SK-N-SH (cell line): ENCODE results near the gene PACC1. TPM values are rescaled to one million over a fixed set of nuclear protein-coding genes. Genes with fewer than 3 reads are reported as not detected.

ENCODE experiments used
- CTCF ChIA-PET: fragments of 300-600, 350-600 bp; formaldehyde crosslinking; extraction: SDS; loops from one replicate; lab custom pipeline; 2021; lab: Yijun Ruan, JAX
- POLR2A ChIA-PET: fragments of 350-600 bp; sonication (Branson Sonifier 250); formaldehyde crosslinking; extraction: SDS; loops from one replicate; lab custom pipeline; 2020; ENCODE audit warnings: antibody characterized with exemption, inconsistent platforms; lab: Yijun Ruan, JAX
- DNase-seq: peaks from one replicate; pipeline ENCODE4 v3.0.0; 2012
- H2AFZ ChIP-seq: fragments of 200-600 bp; sonication (generic); 2 replicates; pipeline ENCODE4 v1.8.1; 2016; ENCODE audit warnings: antibody characterized with exemption, mild to moderate bottlenecking, low read depth
- H3F3A ChIP-seq: fragments of 200-600 bp; sonication (generic); replicated peaks from 2 replicates; pipeline ENCODE3; 2016; ENCODE audit warnings: antibody characterized with exemption, mild to moderate bottlenecking; ENCODE audit not compliant: insufficient read depth
- H3K27ac ChIP-seq, 2 experiments: fragments of 200-500 bp in 1 of 2; fragments of 200-600 bp in 1 of 2; sonication (Bioruptor generic) in 1 of 2; sonication (generic), shearing (Covaris generic) in 1 of 2; 2 replicates each; pipeline versions ENCODE4 v1.5.1 to v1.6.1; 2014 to 2016; ENCODE audit warnings: low read depth in 2 of 2, inconsistent platforms in 1 of 2, low read length in 1 of 2, mild to moderate bottlenecking in 1 of 2, mixed read lengths in 1 of 2
- H3K27me3 ChIP-seq: fragments of 200-600 bp; sonication (generic), shearing (Covaris generic); 2 replicates; pipeline ENCODE4 v1.6.1; 2016; ENCODE audit warnings: mixed run types; ENCODE audit not compliant: insufficient read depth
- H3K36me3 ChIP-seq, 2 experiments: fragments of 200-500 bp in 1 of 2; fragments of 200-600 bp in 1 of 2; sonication (Bioruptor generic) in 1 of 2; sonication (generic) in 1 of 2; replicated peaks in 1 of 2; 2 replicates each; pipeline versions ENCODE3 to v1.5.1; 2014 to 2016; ENCODE audit warnings: low read length in 1 of 2, mild to moderate bottlenecking in 1 of 2; ENCODE audit not compliant: insufficient read depth in 2 of 2, control insufficient read depth in 1 of 2
- H3K4me1 ChIP-seq, 2 experiments: fragments of 200-500 bp in 1 of 2; fragments of 200-600 bp in 1 of 2; sonication (Bioruptor generic) in 1 of 2; sonication (generic), shearing (Covaris generic) in 1 of 2; 2 replicates each; pipeline versions ENCODE4 v1.5.1 to v1.6.1; 2014 to 2016; ENCODE audit warnings: low read depth in 1 of 2, low read length in 1 of 2, mixed run types in 1 of 2; ENCODE audit not compliant: insufficient read depth in 2 of 2, control insufficient read depth in 1 of 2
- H3K4me2 ChIP-seq: fragments of 200-600 bp; sonication (generic), shearing (Covaris generic); 2 replicates; pipeline ENCODE4 v1.6.1; 2017; ENCODE audit warnings: mixed run types
- H3K4me3 ChIP-seq, 2 experiments: fragments of 200-500 bp in 1 of 2; fragments of 200-600 bp in 1 of 2; sonication (Bioruptor generic) in 1 of 2; sonication (generic), shearing (Covaris generic) in 1 of 2; 2 replicates each; pipeline versions ENCODE4 v1.5.1 to v1.8.1; 2014 to 2016; ENCODE audit warnings: low read depth in 2 of 2, inconsistent platforms in 1 of 2, low read length in 1 of 2, mild to moderate bottlenecking in 1 of 2, mixed read lengths in 1 of 2, moderate library complexity in 1 of 2
- H3K79me2 ChIP-seq: fragments of 200-600 bp; sonication (generic); 2 replicates; pipeline ENCODE4 v1.8.1; 2017; ENCODE audit warnings: mild to moderate bottlenecking; ENCODE audit not compliant: insufficient read depth
- H3K9ac ChIP-seq: fragments of 200-600 bp; sonication (generic); 2 replicates; pipeline ENCODE4 v1.6.1; 2017; ENCODE audit warnings: mixed run types
- H3K9me2 ChIP-seq: fragments of 200-600 bp; sonication (generic); 2 replicates; pipeline ENCODE4 v1.6.1; 2017; ENCODE audit warnings: mixed run types
- H3K9me3 ChIP-seq: fragments of 200-600 bp; sonication (generic); 2 replicates; pipeline ENCODE4 v1.6.1; 2017; ENCODE audit warnings: mixed run types, mild to moderate bottlenecking, moderate library complexity
- H4K20me1 ChIP-seq: fragments of 200-600 bp; sonication (generic); 2 replicates; pipeline ENCODE4 v1.6.1; 2017; ENCODE audit warnings: mild to moderate bottlenecking, mixed run types; ENCODE audit not compliant: insufficient read depth
- ELF1 ChIP-seq: IDR thresholded peaks from 2 replicates; pipeline ENCODE4 v1.4.0; 2012
- GABPA ChIP-seq: IDR thresholded peaks from 2 replicates; pipeline ENCODE4 v1.4.0; 2012; ENCODE audit warnings: low read depth, mild to moderate bottlenecking
- GATA2 ChIP-seq: sonication (generic); formaldehyde crosslinking; IDR thresholded peaks from 2 replicates; pipeline ENCODE4 v1.5.0; 2020; ENCODE audit warnings: mild to moderate bottlenecking, missing genetic modification reagents
- NRF1 ChIP-seq: IDR thresholded peaks from 2 replicates; pipeline ENCODE4 v1.6.1; 2012; ENCODE audit warnings: low read depth, mild to moderate bottlenecking, low read length
- SIN3A ChIP-seq: IDR thresholded peaks from 2 replicates; pipeline ENCODE4 v1.6.1; 2012; ENCODE audit warnings: low read depth, mild to moderate bottlenecking, low read length, moderate library complexity, borderline replicate concordance
- YY1 ChIP-seq: IDR thresholded peaks from 2 replicates; pipeline ENCODE4 v1.4.0; 2012; ENCODE audit warnings: low read depth, mild to moderate bottlenecking
- WGBS: methylation state at CpG from one replicate; pipeline ENCODE4 v1.1.6; 2017; ENCODE audit warnings: low lambda C conversion rate; 5-methylcytosine and 5-hydroxymethylcytosine counted together
- polyA plus RNA-seq, 3 experiments: library from polyadenylated mRNA; depleted of rRNA; stranded (reverse); fragments of >200 nt; gene quantifications; 2 replicates each; pipeline ENCODE4 v1.2.3, GENCODE V29; 2012
- TF ChIP-seq, protein P1 (sequence below): IDR thresholded peaks from 2 replicates; pipeline ENCODE4 v1.6.1; 2012; ENCODE audit warnings: mild to moderate bottlenecking, low read depth, low read length, moderate library complexity
- TF ChIP-seq, protein P2 (sequence below): fragments of 200-600 bp; sonication (generic); IDR thresholded peaks from 2 replicates; pipeline ENCODE4 v1.6.1; 2017; ENCODE audit warnings: antibody characterized with exemption, mild to moderate bottlenecking, moderate library complexity
- TF ChIP-seq, protein P3 (sequence below): IDR thresholded peaks from 2 replicates; pipeline ENCODE4 v1.4.0; 2012; ENCODE audit warnings: low read depth, borderline replicate concordance
- TF ChIP-seq, protein P4 (sequence below): IDR thresholded peaks from 2 replicates; pipeline ENCODE4 v1.4.0; 2012; ENCODE audit warnings: low read depth
- TF ChIP-seq, protein P5 (sequence below): fragments of 150-350 bp; IDR thresholded peaks from 2 replicates; pipeline ENCODE4 v1.6.1; 2017; ENCODE audit warnings: antibody characterized with exemption, low read length, low read depth, borderline replicate concordance

The PACC1 gene
- polyA plus RNA-seq, 1 of the 3 experiments (the other 2 are of a cell fraction), result 23.1 TPM

DNA sequence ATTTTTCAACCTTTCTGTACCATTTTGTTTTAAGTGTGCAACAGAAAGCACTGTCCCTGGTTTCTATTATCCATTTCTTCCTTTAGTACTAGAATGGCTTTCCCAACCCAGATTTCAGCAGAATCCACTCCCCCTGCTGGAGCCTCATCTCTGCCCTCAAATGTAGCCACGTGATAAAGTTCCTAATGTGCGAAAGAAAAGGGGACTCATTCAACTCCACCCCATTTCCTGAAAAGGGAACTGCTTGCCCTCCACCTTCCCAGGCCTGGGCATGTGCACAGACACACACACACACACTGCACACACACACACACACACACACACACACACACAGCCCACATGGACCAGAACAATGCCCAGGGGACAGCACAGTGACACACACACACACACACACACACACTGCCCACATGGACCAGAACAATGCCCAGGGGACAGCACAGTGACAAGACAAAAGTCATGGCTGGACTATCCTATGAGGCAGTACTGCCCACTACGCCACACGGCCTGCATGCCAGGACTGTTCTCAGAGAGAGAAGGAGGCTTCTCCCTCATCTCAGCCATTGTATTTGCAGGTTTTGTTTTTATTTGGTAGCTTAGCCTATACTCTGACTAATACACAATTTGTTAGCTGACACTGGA is 33.2 kb downstream of the PACC1 start:
- H3K9me3 ChIP-seq, result no peaks in the 10 kb centered on the region
- no peaks in the 10 kb centered on the region for H3K79me2 ChIP-seq
- 99% methylated on average over 4 of the region's 4 CpGs for WGBS
- no peak for DNase-seq
- no peaks in the 10 kb centered on the region for H3K27me3 ChIP-seq
- no peaks in the 10 kb centered on the region for H3K4me1 ChIP-seq
- no peak overlapping the region for H2AFZ ChIP-seq
- H3K4me3 ChIP-seq, result no peak overlapping the region
- no peak overlapping the region for H3K4me2 ChIP-seq
- CTCF ChIA-PET, result interaction anchor here (0.7 to 2.0 kb wide), 2 partner anchors 74 kb away, joined by 3 to 8 read pairs; no protein-coding TSS in a partner anchor
- H3K36me3 ChIP-seq, result peaks cover 11 to 64% of the 10 kb centered on the region in 2 experiments
- H3K9me2 ChIP-seq, result no peaks in the 10 kb centered on the region
- H3K27ac ChIP-seq, result no peak overlapping the region
- H4K20me1 ChIP-seq, result no peaks in the 10 kb centered on the region
- POLR2A ChIA-PET, result no interaction called here
- H3K9ac ChIP-seq, result no peak overlapping the region
- TF ChIP-seq NRF1, result no peak
- no peaks in the 10 kb centered on the region for H3F3A ChIP-seq

DNA sequence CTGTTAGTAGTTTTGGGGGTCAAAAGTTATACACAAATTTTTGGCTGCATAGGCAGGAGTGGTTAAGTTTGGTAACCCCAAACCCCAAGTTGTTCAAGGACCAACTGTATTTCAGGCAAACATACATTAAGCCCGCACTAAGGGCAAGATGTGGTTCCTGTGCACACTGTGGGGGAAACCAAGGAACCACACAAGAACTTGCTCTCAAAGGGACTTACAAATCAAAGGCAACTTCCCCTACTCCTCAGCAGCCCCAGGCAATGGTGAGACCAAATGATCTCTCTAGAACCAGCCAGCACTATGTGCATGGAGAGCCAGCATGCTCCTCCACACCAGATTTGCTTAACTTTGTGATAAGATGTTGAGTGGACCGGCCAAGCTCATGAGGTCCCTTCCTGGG is 35.3 kb downstream of the PACC1 start:
- Histone ChIP-seq H3K27ac (no peak overlapping the region), H3K9ac (no peak overlapping the region), H3K4me1 (no peaks in the 10 kb centered on the region), H4K20me1 (no peaks in the 10 kb centered on the region), H3K36me3 (peaks cover 19 to 62% of the 10 kb centered on the region in 2 experiments), H2AFZ (no peak overlapping the region), H3K4me2 (no peak overlapping the region), H3K4me3 (no peak overlapping the region), H3K9me2 (no peaks in the 10 kb centered on the region), H3F3A (no peaks in the 10 kb centered on the region), H3K27me3 (no peaks in the 10 kb centered on the region), H3K79me2 (no peaks in the 10 kb centered on the region), H3K9me3 (no peaks in the 10 kb centered on the region)
- POLR2A ChIA-PET, result interaction anchor here (0.8 kb wide), 1 partner anchor 14 kb away, joined by 3 read pairs; no protein-coding TSS in a partner anchor
- CTCF ChIA-PET, result interaction anchor here (1.1 to 1.9 kb wide), 3 partner anchors 11 to 309 kb away, joined by 4 to 8 read pairs (median 5); no protein-coding TSS in a partner anchor
- WGBS, result 89% methylated on average over 1 of the region's 2 CpGs
- TF ChIP-seq, protein P1, sequence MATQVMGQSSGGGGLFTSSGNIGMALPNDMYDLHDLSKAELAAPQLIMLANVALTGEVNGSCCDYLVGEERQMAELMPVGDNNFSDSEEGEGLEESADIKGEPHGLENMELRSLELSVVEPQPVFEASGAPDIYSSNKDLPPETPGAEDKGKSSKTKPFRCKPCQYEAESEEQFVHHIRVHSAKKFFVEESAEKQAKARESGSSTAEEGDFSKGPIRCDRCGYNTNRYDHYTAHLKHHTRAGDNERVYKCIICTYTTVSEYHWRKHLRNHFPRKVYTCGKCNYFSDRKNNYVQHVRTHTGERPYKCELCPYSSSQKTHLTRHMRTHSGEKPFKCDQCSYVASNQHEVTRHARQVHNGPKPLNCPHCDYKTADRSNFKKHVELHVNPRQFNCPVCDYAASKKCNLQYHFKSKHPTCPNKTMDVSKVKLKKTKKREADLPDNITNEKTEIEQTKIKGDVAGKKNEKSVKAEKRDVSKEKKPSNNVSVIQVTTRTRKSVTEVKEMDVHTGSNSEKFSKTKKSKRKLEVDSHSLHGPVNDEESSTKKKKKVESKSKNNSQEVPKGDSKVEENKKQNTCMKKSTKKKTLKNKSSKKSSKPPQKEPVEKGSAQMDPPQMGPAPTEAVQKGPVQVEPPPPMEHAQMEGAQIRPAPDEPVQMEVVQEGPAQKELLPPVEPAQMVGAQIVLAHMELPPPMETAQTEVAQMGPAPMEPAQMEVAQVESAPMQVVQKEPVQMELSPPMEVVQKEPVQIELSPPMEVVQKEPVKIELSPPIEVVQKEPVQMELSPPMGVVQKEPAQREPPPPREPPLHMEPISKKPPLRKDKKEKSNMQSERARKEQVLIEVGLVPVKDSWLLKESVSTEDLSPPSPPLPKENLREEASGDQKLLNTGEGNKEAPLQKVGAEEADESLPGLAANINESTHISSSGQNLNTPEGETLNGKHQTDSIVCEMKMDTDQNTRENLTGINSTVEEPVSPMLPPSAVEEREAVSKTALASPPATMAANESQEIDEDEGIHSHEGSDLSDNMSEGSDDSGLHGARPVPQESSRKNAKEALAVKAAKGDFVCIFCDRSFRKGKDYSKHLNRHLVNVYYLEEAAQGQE, result no peak
- no peak for TF ChIP-seq YY1
- no peak for DNase-seq

DNA sequence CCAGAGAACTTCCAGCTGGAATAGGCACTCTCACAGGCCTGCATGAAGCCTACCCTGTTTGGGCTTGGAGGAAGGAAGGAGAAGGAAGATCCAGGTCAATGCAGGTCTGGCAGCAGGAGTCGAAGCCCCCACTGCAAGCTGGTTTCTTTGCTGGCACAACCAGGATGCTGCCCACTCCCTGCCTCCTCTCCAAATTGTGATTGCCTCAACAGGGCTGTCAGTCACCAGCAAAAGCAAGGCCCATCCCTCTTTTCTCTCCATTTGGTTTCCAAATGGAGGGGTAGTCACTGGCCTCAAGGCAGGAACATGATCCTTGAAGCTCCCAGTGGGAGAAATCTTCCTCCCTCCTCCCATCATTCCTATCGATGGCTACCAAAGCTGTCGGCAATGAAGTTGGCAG is 37.0 kb downstream of the PACC1 start:
- Histone ChIP-seq H3K4me2 (no peak overlapping the region), H3K9me3 (peaks cover 5% of the 10 kb centered on the region; the same call in 1 of the 2 replicates), H3K79me2 (no peaks in the 10 kb centered on the region), H2AFZ (no peak overlapping the region), H3K9ac (no peak overlapping the region), H4K20me1 (no peaks in the 10 kb centered on the region), H3K9me2 (no peaks in the 10 kb centered on the region), H3K4me3 (no peak overlapping the region), H3F3A (no peaks in the 10 kb centered on the region), H3K27ac (no peak overlapping the region), H3K36me3 (peaks cover 36 to 49% of the 10 kb centered on the region in 2 experiments), H3K4me1 (no peaks in the 10 kb centered on the region), H3K27me3 (no peaks in the 10 kb centered on the region)
- ChIA-PET CTCF (interaction anchor here (1.5 to 1.9 kb wide), 4 partner anchors 9 to 680 kb away, joined by 4 to 8 read pairs (median 6); no protein-coding TSS in a partner anchor), POLR2A (no interaction called here)
- no peak for DNase-seq
- 79% methylated on average over 3 of the region's 3 CpGs for WGBS
- TF ChIP-seq SIN3A (no peak), GATA2 (CRISPR knock-in tag) (no peak), GABPA (no peak), ELF1 (no peak)
- TF ChIP-seq, protein P2, sequence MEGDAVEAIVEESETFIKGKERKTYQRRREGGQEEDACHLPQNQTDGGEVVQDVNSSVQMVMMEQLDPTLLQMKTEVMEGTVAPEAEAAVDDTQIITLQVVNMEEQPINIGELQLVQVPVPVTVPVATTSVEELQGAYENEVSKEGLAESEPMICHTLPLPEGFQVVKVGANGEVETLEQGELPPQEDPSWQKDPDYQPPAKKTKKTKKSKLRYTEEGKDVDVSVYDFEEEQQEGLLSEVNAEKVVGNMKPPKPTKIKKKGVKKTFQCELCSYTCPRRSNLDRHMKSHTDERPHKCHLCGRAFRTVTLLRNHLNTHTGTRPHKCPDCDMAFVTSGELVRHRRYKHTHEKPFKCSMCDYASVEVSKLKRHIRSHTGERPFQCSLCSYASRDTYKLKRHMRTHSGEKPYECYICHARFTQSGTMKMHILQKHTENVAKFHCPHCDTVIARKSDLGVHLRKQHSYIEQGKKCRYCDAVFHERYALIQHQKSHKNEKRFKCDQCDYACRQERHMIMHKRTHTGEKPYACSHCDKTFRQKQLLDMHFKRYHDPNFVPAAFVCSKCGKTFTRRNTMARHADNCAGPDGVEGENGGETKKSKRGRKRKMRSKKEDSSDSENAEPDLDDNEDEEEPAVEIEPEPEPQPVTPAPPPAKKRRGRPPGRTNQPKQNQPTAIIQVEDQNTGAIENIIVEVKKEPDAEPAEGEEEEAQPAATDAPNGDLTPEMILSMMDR, result no peak
- TF ChIP-seq, protein P3, sequence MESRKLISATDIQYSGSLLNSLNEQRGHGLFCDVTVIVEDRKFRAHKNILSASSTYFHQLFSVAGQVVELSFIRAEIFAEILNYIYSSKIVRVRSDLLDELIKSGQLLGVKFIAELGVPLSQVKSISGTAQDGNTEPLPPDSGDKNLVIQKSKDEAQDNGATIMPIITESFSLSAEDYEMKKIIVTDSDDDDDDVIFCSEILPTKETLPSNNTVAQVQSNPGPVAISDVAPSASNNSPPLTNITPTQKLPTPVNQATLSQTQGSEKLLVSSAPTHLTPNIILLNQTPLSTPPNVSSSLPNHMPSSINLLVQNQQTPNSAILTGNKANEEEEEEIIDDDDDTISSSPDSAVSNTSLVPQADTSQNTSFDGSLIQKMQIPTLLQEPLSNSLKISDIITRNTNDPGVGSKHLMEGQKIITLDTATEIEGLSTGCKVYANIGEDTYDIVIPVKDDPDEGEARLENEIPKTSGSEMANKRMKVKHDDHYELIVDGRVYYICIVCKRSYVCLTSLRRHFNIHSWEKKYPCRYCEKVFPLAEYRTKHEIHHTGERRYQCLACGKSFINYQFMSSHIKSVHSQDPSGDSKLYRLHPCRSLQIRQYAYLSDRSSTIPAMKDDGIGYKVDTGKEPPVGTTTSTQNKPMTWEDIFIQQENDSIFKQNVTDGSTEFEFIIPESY, result no peak
- TF ChIP-seq, protein P4, sequence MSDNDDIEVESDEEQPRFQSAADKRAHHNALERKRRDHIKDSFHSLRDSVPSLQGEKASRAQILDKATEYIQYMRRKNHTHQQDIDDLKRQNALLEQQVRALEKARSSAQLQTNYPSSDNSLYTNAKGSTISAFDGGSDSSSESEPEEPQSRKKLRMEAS, result no peak
- TF ChIP-seq, protein P5, sequence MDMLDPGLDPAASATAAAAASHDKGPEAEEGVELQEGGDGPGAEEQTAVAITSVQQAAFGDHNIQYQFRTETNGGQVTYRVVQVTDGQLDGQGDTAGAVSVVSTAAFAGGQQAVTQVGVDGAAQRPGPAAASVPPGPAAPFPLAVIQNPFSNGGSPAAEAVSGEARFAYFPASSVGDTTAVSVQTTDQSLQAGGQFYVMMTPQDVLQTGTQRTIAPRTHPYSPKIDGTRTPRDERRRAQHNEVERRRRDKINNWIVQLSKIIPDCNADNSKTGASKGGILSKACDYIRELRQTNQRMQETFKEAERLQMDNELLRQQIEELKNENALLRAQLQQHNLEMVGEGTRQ, result no peak
